ENCODE measurements around the gene RGS14. TPM values are rescaled to one million over a fixed set of nuclear protein-coding genes. Genes with fewer than 3 reads are reported as not detected.
A peak's percentile ranks its signal among the peaks of the same experiment; 100 is the strongest.
"Not testable (repeated sequence)": the region's sequence is repeated elsewhere in the genome, so short reads cannot be mapped to it uniquely, and the experiment has no call there.

Gene RGS14
- total RNA-seq, 1 donor from 2014 or later, result 14.1 TPM

- Mint-ChIP-seq H3K4me3 (no peak overlapping the region), H3K36me3 (no peaks in the 10 kb centered on the region), H3K4me1 (peaks cover 2% of the 10 kb centered on the region), H3K27me3 (ENCODE audit: low read depth) (peaks cover 32% of the 10 kb centered on the region), H3K9me3 (peaks cover 9% of the 10 kb centered on the region), H3K27ac (no peak overlapping the region)
- no peak for TF ChIP-seq CTCF (IDR thresholded peaks at IDR 0.05; ENCODE audit: unreplicated experiment)
- DNase-seq (ENCODE audit: low spot score in 2 of 2, unreplicated experiment in 2 of 2), result no peak
These were observed 622 bp upstream of the RGS14 start for GRCh38 chr5:177357146-177357458.

- TF ChIP-seq CTCF (IDR thresholded peaks at IDR 0.05; ENCODE audit: unreplicated experiment), result no peak
- Mint-ChIP-seq H3K9me3 (peaks cover 9% of the 10 kb centered on the region), H3K4me1 (peaks cover 10% of the 10 kb centered on the region), H3K27ac (no peak overlapping the region), H3K36me3 (no peaks in the 10 kb centered on the region), H3K27me3 (ENCODE audit: low read depth) (peaks cover 32% of the 10 kb centered on the region), H3K4me3 (no peak overlapping the region)
- DNase-seq (ENCODE audit: low spot score in 2 of 2, unreplicated experiment in 2 of 2), result no peak
These were observed 671 bp downstream of the RGS14 start for GRCh38 chr5:177358370-177358819.

GRCh38 chr5:177359451-177359851 is 1.7 kb downstream of the RGS14 start:
- Mint-ChIP-seq H3K4me3 (no peak overlapping the region), H3K36me3 (no peaks in the 10 kb centered on the region), H3K27me3 (ENCODE audit: low read depth) (peaks cover 28% of the 10 kb centered on the region), H3K9me3 (peaks cover 8% of the 10 kb centered on the region), H3K4me1 (peaks cover 10% of the 10 kb centered on the region), H3K27ac (no peak overlapping the region)
- no peak for TF ChIP-seq CTCF (IDR thresholded peaks at IDR 0.05; ENCODE audit: unreplicated experiment)
- no peak for DNase-seq (ENCODE audit: low spot score in 2 of 2, unreplicated experiment in 2 of 2)

- Mint-ChIP-seq H3K4me3 (no peak overlapping the region), H3K27ac (no peak overlapping the region)
These were observed 2.1 kb downstream of the RGS14 start for GRCh38 chr5:177359860-177360259.

DNA sequence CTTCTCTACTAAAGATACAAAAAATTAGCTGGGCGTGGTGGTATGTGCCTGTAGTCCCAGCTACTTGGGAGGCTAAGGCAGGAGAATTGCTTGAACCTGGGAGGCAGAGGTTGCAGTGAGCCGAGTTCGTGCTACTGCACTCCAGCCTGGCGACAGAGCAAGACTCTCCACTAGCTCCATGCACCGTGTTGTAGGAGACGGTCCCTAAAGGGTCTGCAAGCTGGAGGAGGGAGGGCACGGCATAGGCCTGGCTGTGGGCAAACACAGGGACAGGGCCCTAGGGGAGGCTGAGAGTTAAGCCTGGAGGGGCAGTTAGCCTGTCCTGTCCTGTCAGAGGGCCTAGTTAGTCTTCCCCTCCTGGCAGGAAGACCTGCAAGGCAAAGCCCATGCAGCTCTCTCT is 3.0 kb downstream of the RGS14 start:
- peaks cover 13% of the 10 kb centered on the region for H3K4me1 Mint-ChIP-seq

More at GRCh38 chr5:177359860-177360259, 2.1 kb downstream of the RGS14 start:
- Mint-ChIP-seq H3K4me1 (peaks cover 10% of the 10 kb centered on the region), H3K9me3 (peaks cover 4% of the 10 kb centered on the region), H3K36me3 (no peaks in the 10 kb centered on the region), H3K27me3 (ENCODE audit: low read depth) (peaks cover 24% of the 10 kb centered on the region)
- DNase-seq (ENCODE audit: low spot score in 2 of 2, unreplicated experiment in 2 of 2), result no peak
- no peak for TF ChIP-seq CTCF (IDR thresholded peaks at IDR 0.05; ENCODE audit: unreplicated experiment)

DNA sequence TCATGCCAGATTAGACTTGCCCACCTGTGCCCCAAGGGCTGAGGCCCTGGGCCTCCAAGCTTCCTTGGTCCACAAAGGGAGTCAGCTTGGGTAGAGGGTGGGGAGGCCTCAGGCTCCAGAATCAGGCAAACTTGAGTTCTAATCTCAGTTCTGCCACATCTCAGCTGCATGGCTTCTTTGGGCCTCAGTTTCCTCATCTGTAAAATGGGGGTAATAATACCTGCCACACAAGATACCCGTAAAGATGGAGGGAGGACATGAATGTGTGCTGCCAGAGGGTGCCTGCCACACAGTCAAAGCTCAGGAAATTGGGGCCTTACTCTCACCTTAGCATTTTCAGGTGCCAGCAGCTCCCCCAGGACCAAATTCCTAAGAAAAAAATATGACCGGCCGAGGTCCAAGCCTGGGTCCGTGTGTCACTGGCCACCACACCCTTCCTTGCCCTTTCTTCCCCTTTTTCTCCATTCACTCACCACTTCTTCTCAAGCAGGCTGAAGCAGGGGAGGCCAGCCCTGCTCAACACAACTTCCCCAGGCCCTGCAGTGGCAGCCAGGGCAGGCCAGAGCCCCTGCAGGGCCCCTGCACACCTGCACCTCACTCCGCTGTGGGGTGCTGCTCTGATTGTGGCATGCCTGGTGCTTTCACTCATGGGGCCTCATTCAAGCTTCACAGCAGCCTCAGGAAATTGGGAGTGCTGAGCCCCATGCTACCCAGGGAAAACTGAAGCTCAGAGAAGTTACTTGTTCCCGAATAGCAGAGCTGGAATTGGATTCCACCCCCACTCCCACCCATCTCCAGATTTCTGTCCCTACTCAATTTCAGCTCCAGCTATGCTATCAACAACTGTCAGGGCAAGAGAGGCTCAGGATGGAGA is 3.9 kb downstream of the RGS14 start:
- peak overlapping the region; percentile 77 for H3K4me3 Mint-ChIP-seq
- TF ChIP-seq CTCF (IDR thresholded peaks at IDR 0.05; ENCODE audit: unreplicated experiment), result no peak
- peaks cover 10% of the 10 kb centered on the region for H3K27me3 Mint-ChIP-seq (ENCODE audit: low read depth)
- no peaks in the 10 kb centered on the region for H3K36me3 Mint-ChIP-seq
- DNase-seq (ENCODE audit: low spot score in 2 of 2, unreplicated experiment in 2 of 2), result no peak
- no peaks in the 10 kb centered on the region for H3K9me3 Mint-ChIP-seq
- peaks cover 19% of the 10 kb centered on the region for H3K4me1 Mint-ChIP-seq
- no peak overlapping the region for H3K27ac Mint-ChIP-seq

More for the DNA sequence above, 3.0 kb downstream of the RGS14 start:
- H3K27me3 Mint-ChIP-seq (ENCODE audit: low read depth), result peaks cover 20% of the 10 kb centered on the region
- not testable (repeated sequence) for H3K9me3 Mint-ChIP-seq; H3K4me3 Mint-ChIP-seq; H3K36me3 Mint-ChIP-seq; H3K27ac Mint-ChIP-seq; DNase-seq (ENCODE audit: low spot score in 2 of 2, unreplicated experiment in 2 of 2)
